Superior temporal gyrus (tissue), 1 donor: ENCODE results near the gene SSTR5.
"Not testable (repeated sequence)": the region's sequence is repeated elsewhere in the genome, so short reads cannot be mapped to it uniquely, and the experiment has no call there.

ENCODE experiments used
- DNase-seq: peaks from one replicate; pipeline ENCODE4 v3.0.0-alpha.2; 2016; ENCODE audit errors: extremely low spot score

SSTR5 gene

GRCh38 chr16:1090620-1091587 is 18.4 kb downstream of the SSTR5 start:
- DNase-seq = no peak

- DNase-seq = no peak
Observed at GRCh38 chr16:1091992-1092552, 19.5 kb downstream of the SSTR5 start.

- DNase-seq = not testable (repeated sequence)
Observed at GRCh38 chr16:1092685-1093283, 20.2 kb downstream of the SSTR5 start.

- no peak for DNase-seq
Observed at GRCh38 chr16:1093284-1094123, 21.0 kb downstream of the SSTR5 start.

GRCh38 chr16:1094124-1094479 is 21.6 kb downstream of the SSTR5 start:
- no peak for DNase-seq

GRCh38 chr16:1094601-1095449 is 22.3 kb downstream of the SSTR5 start:
- DNase-seq = no peak

- no peak for DNase-seq
Observed at GRCh38 chr16:1095450-1096168, 23.1 kb downstream of the SSTR5 start.

- DNase-seq = no peak
Observed at GRCh38 chr16:1096169-1097082, 23.9 kb downstream of the SSTR5 start, which contains the start of gene C1QTNF8. Gene C1QTNF8 (minus strand): TSS chr16:1096244. CDS start chr16:1094922, 1,322 bp downstream.

- DNase-seq = no peak
Observed at GRCh38 chr16:1097156-1097555, 24.6 kb downstream of the SSTR5 start.

GRCh38 chr16:1097800-1098199 is 25.3 kb downstream of the SSTR5 start:
- DNase-seq = no peak

GRCh38 chr16:1098266-1098991 is 25.9 kb downstream of the SSTR5 start:
- no peak for DNase-seq

GRCh38 chr16:1099189-1100083 is 26.9 kb downstream of the SSTR5 start:
- no peak for DNase-seq

- DNase-seq = no peak
Observed at GRCh38 chr16:1100084-1100800, 27.7 kb downstream of the SSTR5 start.

- no peak for DNase-seq
Observed at GRCh38 chr16:1101133-1101532, 28.6 kb downstream of the SSTR5 start.

GRCh38 chr16:1101573-1102332 is 29.2 kb downstream of the SSTR5 start:
- DNase-seq = no peak

GRCh38 chr16:1102333-1102700 is 29.8 kb downstream of the SSTR5 start:
- DNase-seq = no peak
